ENCODE results near the gene SDHA.
"Not testable (repeated sequence)": the region's sequence is repeated elsewhere in the genome, so short reads cannot be mapped to it uniquely, and the experiment has no call there.

SDHA gene

GRCh38 chr5:222951-223715 is 5.0 kb downstream of the SDHA start:
- not testable (repeated sequence) for DNase-seq (ENCODE audit: low spot score)

GRCh38 chr5:223791-224190 is 5.7 kb downstream of the SDHA start:
- no peak for DNase-seq (ENCODE audit: low spot score)

GRCh38 chr5:225334-225733 is 7.2 kb downstream of the SDHA start:
- no peak for DNase-seq (ENCODE audit: low spot score)

- not testable (repeated sequence) for DNase-seq (ENCODE audit: low spot score)
These were observed 9.3 kb downstream of the SDHA start for GRCh38 chr5:227375-227774.

- DNase-seq (ENCODE audit: low spot score) = no peak
These were observed 10.8 kb downstream of the SDHA start for GRCh38 chr5:228886-229285.

DNA sequence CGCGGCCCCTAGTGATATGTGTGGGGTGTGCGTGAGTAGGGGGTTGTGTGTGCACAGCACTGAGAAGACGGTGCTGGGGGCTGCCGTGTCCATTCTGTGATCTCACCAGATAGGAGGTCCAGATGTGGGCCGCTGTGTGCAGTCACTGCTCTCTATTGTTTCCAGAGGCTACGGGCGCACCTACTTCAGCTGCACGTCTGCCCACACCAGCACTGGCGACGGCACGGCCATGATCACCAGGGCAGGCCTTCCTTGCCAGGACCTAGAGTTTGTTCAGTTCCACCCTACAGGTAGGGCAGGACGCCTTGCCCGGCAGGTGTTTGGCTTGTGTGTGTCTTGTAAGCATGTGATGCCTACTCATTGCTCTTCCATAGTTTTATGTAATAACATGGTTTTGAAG is 12.6 kb downstream of the SDHA start:
- DNase-seq (ENCODE audit: low spot score) = no peak

GRCh38 chr5:231661-232060 is 13.5 kb downstream of the SDHA start:
- DNase-seq (ENCODE audit: low spot score) = no peak

DNA sequence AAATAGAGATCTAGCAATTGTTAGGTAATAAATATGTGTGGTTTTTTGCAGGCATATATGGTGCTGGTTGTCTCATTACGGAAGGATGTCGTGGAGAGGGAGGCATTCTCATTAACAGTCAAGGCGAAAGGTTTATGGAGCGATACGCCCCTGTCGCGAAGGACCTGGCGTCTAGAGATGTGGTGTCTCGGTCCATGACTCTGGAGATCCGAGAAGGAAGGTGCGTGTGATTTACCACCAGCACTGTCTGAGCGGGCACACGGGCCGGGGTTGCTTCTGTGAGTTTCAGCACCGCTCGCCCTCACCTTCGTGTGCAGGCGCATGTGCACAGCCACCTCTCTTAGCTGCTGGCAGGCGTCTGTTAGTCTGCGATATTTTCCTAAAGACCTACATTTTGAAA is 15.3 kb downstream of the SDHA start:
- not testable (repeated sequence) for DNase-seq (ENCODE audit: low spot score)

- no peak for DNase-seq (ENCODE audit: low spot score)
These were observed 16.3 kb downstream of the SDHA start for GRCh38 chr5:234450-234849.

DNA sequence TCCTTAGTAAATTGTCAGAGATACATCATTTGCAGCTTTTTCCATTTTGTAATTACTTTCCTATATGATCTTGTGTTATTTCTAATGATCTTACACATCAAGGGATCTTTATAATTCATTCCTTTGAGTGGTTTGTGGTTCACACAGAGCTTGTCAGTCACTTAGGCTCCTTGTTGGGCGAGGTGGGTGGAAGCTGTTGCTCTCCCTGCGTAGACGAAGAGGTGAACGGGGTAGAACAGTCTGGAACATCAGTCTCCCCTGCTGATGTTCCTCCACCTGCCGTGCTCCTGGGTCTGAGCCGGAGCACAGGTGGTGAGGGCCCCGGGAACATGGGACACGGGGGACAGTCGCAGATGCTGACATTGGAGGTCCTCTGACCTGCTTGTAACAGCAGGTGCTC is 17.4 kb downstream of the SDHA start:
- not testable (repeated sequence) for DNase-seq (ENCODE audit: low spot score)

DNA sequence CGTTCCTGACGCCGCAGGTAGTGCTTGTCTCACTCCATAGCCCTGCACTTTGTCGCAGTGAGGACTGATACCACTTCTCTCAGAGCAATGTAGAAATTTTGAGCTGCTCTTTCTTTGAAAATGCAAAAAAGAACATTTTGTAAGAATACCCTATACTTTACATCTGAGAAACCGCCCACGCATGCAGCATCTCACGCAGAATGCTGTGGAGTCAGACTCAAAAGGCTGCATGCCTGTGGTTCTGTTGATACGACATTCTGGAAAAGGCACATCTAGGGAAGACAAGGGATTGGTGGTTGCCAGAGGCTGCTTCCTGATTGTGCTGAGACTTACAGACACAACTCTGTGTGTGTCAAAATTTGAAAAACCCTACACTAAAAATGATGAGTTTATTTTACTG is 19.8 kb downstream of the SDHA start:
- not testable (repeated sequence) for DNase-seq (ENCODE audit: low spot score)

GRCh38 chr5:240550-240949 is 22.4 kb downstream of the SDHA start:
- DNase-seq (ENCODE audit: low spot score) = not testable (repeated sequence)

GRCh38 chr5:241045-241669 is 23.0 kb downstream of the SDHA start:
- DNase-seq (ENCODE audit: low spot score) = not testable (repeated sequence)

DNA sequence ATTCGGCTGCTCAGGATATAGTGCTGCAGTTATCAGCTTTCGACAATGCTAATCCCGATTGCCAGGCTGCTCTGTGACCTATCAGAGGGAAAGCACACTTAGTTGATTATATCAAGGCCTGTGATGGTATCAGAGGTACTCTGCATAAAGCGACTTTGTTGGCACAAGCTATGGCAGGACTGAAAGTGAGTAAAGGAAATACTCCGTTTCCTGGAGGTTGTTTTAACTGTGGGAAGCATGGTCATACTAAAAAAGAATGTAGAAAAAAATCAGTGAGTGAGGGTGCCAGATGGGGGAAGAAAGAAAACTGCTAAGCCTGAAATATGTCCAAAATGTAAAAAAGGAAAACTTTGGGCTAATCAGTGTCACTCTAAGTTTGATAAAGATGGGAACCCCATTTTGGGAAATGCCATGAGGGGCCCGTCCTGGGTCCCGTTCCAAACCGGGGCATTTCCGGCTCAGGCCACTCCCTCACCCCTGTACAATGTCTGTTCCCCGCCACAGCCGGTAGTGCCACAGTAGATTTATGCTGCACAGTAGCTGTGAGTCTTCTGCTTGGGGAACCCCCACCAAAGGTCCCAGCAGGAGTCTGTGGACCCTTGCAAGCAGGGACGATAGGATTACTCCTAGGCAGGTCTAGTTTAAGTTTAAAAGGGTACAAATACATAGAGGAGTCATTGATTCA is 25.7 kb downstream of the SDHA start:
- DNase-seq (ENCODE audit: low spot score) = not testable (repeated sequence)

DNA sequence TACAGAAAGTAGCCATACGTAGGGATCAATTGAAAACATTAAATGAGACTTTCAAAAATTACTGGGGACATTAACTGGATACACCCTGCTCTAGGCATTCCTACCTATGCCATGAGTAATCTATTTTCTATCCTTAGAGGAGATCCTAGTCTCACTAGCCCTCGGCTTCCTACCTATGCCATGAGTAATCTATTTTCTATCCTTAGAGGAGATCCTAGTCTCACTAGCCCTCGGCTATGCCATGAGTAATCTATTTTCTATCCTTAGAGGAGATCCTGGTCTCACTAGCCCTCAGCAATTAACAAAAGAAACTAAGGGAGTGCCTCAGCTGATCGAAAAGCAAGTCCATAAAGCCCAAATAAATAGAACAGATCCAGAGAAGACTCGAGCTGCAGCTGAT is 27.6 kb downstream of the SDHA start:
- not testable (repeated sequence) for DNase-seq (ENCODE audit: low spot score)

DNA sequence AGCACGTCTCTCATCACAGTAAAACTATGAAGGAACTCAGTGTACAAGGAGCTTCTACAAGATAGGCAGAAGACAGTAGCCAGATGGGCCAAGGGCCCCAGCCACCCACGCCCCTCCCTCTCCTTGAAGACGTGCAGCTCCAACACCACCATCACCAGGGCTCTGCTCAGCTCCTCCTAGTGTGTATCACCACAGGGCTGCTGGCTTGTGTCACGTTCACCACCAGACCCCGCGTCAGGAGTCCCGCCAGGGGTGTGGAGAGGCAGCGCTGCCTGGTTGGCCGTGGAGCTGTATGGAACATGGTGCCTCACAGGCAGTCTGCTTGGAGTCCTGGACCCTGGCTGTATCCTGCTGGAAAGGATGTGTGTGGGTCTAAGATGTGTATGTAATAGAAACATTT is 32.3 kb downstream of the SDHA start:
- not testable (repeated sequence) for DNase-seq (ENCODE audit: low spot score)

- not testable (repeated sequence) for DNase-seq (ENCODE audit: low spot score)
These were observed 32.9 kb downstream of the SDHA start for GRCh38 chr5:251016-251415.

DNA sequence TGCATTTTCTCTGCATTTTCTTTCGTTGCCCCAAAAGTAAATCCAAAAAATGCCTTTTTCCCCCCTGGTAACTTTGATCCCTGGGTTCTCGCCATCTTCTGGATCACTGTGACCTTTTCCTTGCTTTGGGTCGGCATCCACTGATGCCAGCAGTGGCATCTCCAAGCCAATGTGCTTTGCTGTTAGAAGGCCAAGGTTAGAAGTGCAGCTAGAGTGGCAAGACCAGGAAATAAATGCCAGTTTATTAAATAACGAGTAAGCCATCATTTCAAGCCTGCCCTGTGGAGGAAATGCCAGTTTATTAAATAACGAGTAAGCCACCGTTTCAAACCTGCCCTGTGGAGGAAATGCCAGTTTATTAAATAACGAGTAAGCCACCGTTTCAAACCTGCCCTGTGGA is 33.4 kb downstream of the SDHA start:
- DNase-seq (ENCODE audit: low spot score) = not testable (repeated sequence)

GRCh38 chr5:251975-252374 is 33.9 kb downstream of the SDHA start:
- DNase-seq (ENCODE audit: low spot score) = not testable (repeated sequence)

GRCh38 chr5:252546-252945 is 34.4 kb downstream of the SDHA start:
- no peak for DNase-seq (ENCODE audit: low spot score)

DNA sequence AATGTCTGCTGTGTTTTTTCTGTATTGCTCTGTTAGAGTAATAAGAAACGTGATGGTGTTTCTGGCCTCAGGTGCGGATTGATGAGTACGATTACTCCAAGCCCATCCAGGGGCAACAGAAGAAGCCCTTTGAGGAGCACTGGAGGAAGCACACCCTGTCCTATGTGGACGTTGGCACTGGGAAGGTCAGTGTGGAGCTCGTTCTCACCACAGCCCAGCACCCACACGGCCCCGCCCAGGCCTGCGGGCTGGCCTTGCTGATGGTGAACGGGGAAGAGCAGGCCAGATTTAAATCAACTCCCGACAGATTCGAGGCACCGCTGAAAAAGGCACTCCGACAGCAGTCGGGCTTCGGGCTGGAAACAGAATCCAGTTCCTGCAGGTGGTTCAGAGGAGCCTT is 36.2 kb downstream of the SDHA start:
- not testable (repeated sequence) for DNase-seq (ENCODE audit: low spot score)

GRCh38 chr5:255116-255515 is 37.0 kb downstream of the SDHA start:
- not testable (repeated sequence) for DNase-seq (ENCODE audit: low spot score)

DNA sequence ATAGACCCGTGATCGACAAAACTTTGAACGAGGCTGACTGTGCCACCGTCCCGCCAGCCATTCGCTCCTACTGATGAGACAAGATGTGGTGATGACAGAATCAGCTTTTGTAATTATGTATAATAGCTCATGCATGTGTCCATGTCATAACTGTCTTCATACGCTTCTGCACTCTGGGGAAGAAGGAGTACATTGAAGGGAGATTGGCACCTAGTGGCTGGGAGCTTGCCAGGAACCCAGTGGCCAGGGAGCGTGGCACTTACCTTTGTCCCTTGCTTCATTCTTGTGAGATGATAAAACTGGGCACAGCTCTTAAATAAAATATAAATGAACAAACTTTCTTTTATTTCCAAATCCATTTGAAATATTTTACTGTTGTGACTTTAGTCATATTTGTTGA is 38.2 kb downstream of the SDHA start:
- DNase-seq (ENCODE audit: low spot score) = not testable (repeated sequence)

Data from AG08395 (cell line).